Activated CD4-positive, alpha-beta T cell treated with anti-CD3 and anti-CD28 coated beads for 36 hours (primary cell): ENCODE results near the gene TLE3. TPM values are rescaled to one million over a fixed set of nuclear protein-coding genes. Genes with fewer than 3 reads are reported as not detected.

Experiments
- microRNA-seq: library from miRNA; unstranded; fragments of <30 nt; microRNA quantifications from one replicate; pipeline ENCODE4 v1.2.0, GENCODE V29; 2021; ENCODE audit warnings: borderline replicate concordance
- total RNA-seq, 2 experiments: library from RNA; stranded (reverse); gene quantifications; one replicate each; pipeline ENCODE4 v1.2.3, GENCODE V29; 2021

TLE3 gene
- total RNA-seq, 2 experiments from 2014 or later: 89.2 to 97.6 TPM

Small RNAs within 50 kb of the gene (microRNA-seq; reads per million reads assigned to microRNA genes)
- 528 reads per million, percentile 80 among the genes with 10 or more reads in this experiment for gene MIR629
